HUES48 (cell line): ENCODE measurements around the gene CLEC16A.

Experiments
- H3K27ac ChIP-seq: one replicate; pipeline ENCODE4 v1.7.0; 2013; ENCODE audit warnings: low read depth, low read length, inconsistent platforms
- H3K27me3 ChIP-seq: 2 replicates; pipeline ENCODE4 v1.6.1; 2013; ENCODE audit warnings: mild to moderate bottlenecking, low read length; ENCODE audit not compliant: control insufficient read depth, insufficient read depth
- H3K36me3 ChIP-seq: 2 replicates; pipeline ENCODE4 v1.6.1; 2013; ENCODE audit warnings: low read length; ENCODE audit not compliant: control insufficient read depth, insufficient read depth
- H3K4me1 ChIP-seq: 2 replicates; pipeline ENCODE4 v1.6.1; 2013; ENCODE audit warnings: mild to moderate bottlenecking, low read length; ENCODE audit not compliant: control insufficient read depth, insufficient read depth
- H3K4me3 ChIP-seq: 2 replicates; pipeline ENCODE4 v1.5.1; 2013; ENCODE audit warnings: mild to moderate bottlenecking, low read depth, low read length
- H3K9ac ChIP-seq: 2 replicates; pipeline ENCODE4 v1.6.1; 2013; ENCODE audit warnings: mild to moderate bottlenecking, low read depth, low read length, moderate library complexity
- H3K9me3 ChIP-seq: 2 replicates; pipeline ENCODE4 v1.6.1; 2013; ENCODE audit warnings: low read length; ENCODE audit not compliant: control insufficient read depth, insufficient read depth

Gene CLEC16A

GRCh38 chr16:11141409-11142260, 197.3 kb downstream of the CLEC16A start:
- Histone ChIP-seq H3K9ac (no peak overlapping the region), H3K9me3 (no peaks in the 10 kb centered on the region), H3K27ac (no peak overlapping the region), H3K27me3 (no peaks in the 10 kb centered on the region), H3K36me3 (no peaks in the 10 kb centered on the region), H3K4me3 (no peak overlapping the region), H3K4me1 (peaks cover 14% of the 10 kb centered on the region)

- Histone ChIP-seq H3K9ac (no peak overlapping the region), H3K4me3 (no peak overlapping the region), H3K9me3 (no peaks in the 10 kb centered on the region), H3K27ac (no peak overlapping the region), H3K27me3 (no peaks in the 10 kb centered on the region), H3K4me1 (peaks cover 14% of the 10 kb centered on the region), H3K36me3 (no peaks in the 10 kb centered on the region)
Observed at GRCh38 chr16:11142261-11142630, 197.9 kb downstream of the CLEC16A start.

GRCh38 chr16:11142951-11143350, 198.6 kb downstream of the CLEC16A start:
- H3K36me3 ChIP-seq, result no peaks in the 10 kb centered on the region
- no peak overlapping the region for H3K27ac ChIP-seq
- H3K9me3 ChIP-seq, result no peaks in the 10 kb centered on the region
- no peaks in the 10 kb centered on the region for H3K27me3 ChIP-seq
- H3K4me1 ChIP-seq, result peaks cover 14% of the 10 kb centered on the region
- H3K9ac ChIP-seq, result no peak overlapping the region
- no peak overlapping the region for H3K4me3 ChIP-seq

DNA sequence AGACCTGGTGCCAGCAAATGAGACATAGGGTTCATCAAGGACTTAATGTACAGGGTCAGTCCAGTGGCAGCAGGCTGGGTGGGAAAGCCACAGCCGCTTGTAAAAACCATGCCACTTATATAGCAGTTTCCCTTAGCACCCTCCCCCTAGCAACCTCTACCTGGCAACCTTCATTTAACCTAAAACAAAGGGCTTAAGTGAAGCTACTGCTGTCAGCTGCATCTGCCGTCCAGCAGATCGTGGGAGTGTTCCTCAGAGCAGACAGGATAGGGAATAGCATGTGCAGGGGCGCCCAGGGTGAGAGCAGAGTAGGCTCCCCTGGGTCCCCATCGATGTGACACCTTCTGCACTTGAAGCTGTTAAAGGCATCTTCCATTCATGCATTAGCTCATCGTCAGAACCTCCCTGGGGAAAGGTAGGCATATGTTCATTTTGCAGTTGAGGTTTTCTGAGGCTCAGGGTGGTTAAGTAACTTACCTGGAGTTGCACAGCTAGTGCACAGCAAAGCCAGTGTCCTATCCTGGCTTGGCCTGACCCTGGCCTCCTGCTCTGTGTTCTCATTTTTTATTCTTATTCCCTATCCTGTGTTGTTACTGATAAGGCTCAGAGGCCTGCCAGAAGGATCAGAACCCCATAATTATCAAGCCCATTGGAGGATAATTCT, 199.1 kb downstream of the CLEC16A start:
- Histone ChIP-seq H3K27ac (no peak overlapping the region), H3K4me3 (no peak overlapping the region), H3K36me3 (no peaks in the 10 kb centered on the region)

DNA sequence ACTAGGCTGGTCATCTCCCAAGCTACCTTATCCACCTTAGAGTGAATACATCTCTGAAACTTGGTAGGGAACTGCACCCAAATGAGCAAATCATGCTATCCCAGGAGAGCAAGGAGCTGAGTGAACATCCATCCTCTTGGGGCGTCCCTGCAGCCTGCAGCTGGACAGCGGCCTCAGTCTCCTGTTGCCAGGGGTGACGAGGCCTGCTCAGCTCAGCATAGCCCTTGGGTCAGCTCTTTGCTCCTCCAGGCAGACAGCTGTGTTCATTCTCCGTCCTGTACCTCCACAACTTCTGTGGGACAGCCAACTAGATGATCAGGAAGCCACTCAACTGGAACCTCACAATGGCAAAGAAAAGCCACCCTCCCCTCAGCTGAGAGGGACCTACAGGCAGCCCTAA, 199.8 kb downstream of the CLEC16A start:
- H3K36me3 ChIP-seq, result no peaks in the 10 kb centered on the region
- H3K27ac ChIP-seq, result no peak overlapping the region
- H3K9me3 ChIP-seq, result no peaks in the 10 kb centered on the region
- H3K4me3 ChIP-seq, result no peak overlapping the region
- H3K9ac ChIP-seq, result no peak overlapping the region
- peaks cover 13% of the 10 kb centered on the region for H3K4me1 ChIP-seq
- H3K27me3 ChIP-seq, result no peaks in the 10 kb centered on the region

More for the DNA sequence above, 199.1 kb downstream of the CLEC16A start:
- Histone ChIP-seq H3K9ac (no peak overlapping the region), H3K9me3 (no peaks in the 10 kb centered on the region), H3K27me3 (no peaks in the 10 kb centered on the region), H3K4me1 (peaks cover 14% of the 10 kb centered on the region)

GRCh38 chr16:11145173-11145818, 200.9 kb downstream of the CLEC16A start:
- Histone ChIP-seq H3K36me3 (no peaks in the 10 kb centered on the region), H3K27ac (no peak overlapping the region), H3K4me3 (no peak overlapping the region), H3K9ac (no peak overlapping the region), H3K4me1 (peaks cover 1% of the 10 kb centered on the region; the same call in 1 of the 2 replicates), H3K9me3 (no peaks in the 10 kb centered on the region), H3K27me3 (no peaks in the 10 kb centered on the region)

DNA sequence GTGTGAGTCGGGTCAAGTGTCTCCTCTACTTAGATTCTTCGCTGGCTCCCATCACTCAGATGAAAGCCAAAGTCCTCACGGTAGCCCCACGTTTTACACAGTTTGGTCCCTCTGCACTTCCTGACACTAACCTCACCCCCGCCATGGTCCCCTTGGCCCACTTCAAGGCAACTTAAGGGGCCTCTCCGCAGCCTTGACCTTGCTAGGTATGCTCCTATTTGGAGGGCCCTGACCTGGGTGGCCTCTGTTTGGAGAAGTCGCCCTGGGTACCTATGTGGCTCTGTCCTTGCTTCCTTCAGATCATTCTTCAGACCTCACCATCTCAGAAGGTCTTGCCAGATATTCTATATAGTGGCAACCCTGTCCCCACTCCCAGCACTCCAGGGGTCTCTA, 201.5 kb downstream of the CLEC16A start:
- Histone ChIP-seq H3K4me3 (no peak overlapping the region), H3K36me3 (no peaks in the 10 kb centered on the region), H3K27ac (no peak overlapping the region), H3K27me3 (no peaks in the 10 kb centered on the region), H3K9ac (no peak overlapping the region), H3K4me1 (no peaks in the 10 kb centered on the region; the same call in 1 of the 2 replicates), H3K9me3 (no peaks in the 10 kb centered on the region)

GRCh38 chr16:11147033-11147753, 202.8 kb downstream of the CLEC16A start:
- H3K9me3 ChIP-seq, result no peaks in the 10 kb centered on the region
- H3K36me3 ChIP-seq, result no peaks in the 10 kb centered on the region
- no peak overlapping the region for H3K9ac ChIP-seq
- no peaks in the 10 kb centered on the region for H3K4me1 ChIP-seq
- H3K4me3 ChIP-seq, result no peak overlapping the region
- H3K27ac ChIP-seq, result no peak overlapping the region
- no peaks in the 10 kb centered on the region for H3K27me3 ChIP-seq

DNA sequence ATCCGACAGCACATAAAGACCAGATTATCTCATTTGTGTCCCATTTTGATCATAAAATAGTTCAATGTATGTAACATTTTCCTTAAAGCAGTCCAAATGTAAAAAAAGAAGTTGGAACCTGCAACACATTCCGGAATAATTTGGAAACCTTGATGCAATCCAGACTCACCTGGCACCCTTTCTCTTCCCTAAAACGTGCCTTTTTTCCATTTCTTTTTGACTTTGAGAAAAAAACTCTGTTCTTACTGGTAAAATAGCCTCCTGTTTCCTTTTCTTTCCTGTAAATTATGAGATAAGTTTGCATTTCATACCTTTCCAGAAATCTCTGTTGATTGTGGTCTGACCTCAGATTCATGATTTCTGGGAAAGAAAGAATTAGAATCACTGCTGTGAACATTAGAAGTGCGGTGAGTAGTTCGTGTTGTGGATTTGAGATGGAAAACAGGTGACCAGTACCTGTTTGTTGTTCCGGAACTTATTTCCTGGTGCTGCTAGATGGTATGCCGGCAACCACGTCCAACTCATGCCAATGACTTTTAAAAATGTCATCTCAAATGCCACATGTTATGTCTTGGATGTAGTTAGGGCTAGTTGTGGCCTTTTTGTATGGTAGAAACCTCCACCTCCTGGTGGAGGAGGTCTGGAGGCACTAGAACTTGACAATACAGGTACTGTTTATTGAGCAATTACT, 203.5 kb downstream of the CLEC16A start:
- no peak overlapping the region for H3K27ac ChIP-seq
- H3K36me3 ChIP-seq, result no peaks in the 10 kb centered on the region
- H3K4me1 ChIP-seq, result no peaks in the 10 kb centered on the region
- H3K9me3 ChIP-seq, result no peaks in the 10 kb centered on the region
- H3K27me3 ChIP-seq, result no peaks in the 10 kb centered on the region
- H3K9ac ChIP-seq, result no peak overlapping the region
- H3K4me3 ChIP-seq, result no peak overlapping the region

DNA sequence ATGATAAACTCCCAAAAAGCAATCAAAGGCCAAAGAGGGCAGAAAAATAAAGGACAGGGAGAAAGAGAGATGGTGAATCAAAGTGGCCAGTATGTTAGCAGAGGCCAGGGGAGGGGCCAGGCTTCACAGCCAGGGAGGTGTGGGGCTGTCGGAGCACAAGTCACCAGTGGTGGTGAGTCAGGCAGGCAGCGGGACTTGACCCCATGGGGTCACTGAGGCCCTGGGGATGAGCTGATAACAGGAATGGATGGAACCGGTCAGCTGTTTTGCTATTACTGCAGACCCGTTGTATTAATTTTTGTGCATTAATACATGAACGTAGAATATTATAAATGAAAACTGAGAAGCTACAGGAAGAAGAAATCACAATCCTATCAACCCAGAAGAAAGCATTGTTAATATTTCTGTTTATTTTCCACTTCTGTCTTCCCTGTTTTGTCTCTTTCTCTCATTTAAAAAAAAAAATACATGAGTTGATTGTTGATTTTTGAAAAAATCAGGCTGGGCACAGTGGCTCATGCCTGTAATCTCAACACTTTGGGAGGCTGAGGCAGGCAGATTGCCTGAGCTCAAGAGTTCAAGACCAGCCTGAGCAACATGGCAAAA, 204.8 kb downstream of the CLEC16A start:
- Histone ChIP-seq H3K9me3 (no peaks in the 10 kb centered on the region), H3K4me3 (no peak overlapping the region), H3K27ac (no peak overlapping the region), H3K27me3 (no peaks in the 10 kb centered on the region), H3K36me3 (no peaks in the 10 kb centered on the region), H3K9ac (no peak overlapping the region), H3K4me1 (no peaks in the 10 kb centered on the region)
